Sciatic nerve (tissue), 2 donors: ENCODE measurements around the gene RGS3. TPM values are rescaled to one million over a fixed set of nuclear protein-coding genes. Genes with fewer than 3 reads are reported as not detected.

ENCODE experiments used
- ATAC-seq: fragments of 200-7000 bp; cut with Tn5 transposase; one replicate; pipeline ENCODE4 v1.9.1; 2020; ENCODE audit warnings: mild to moderate bottlenecking, moderate library complexity
- DNase-seq: peaks from one replicate; pipeline ENCODE4 v3.0.0-alpha.2; 2020; ENCODE audit warnings: low spot score
- intact Hi-C: fragments of 100-400 bp; cut with DNase I; formaldehyde crosslinking; loops from one replicate; pipeline ENCODE4 v1.14.2; 2022
- total RNA-seq: library from RNA; stranded (reverse); fragmentation: NEBNext Ultra II Directional; extraction: Animal tissue kit (Norgen Biotek cat#: 25700); gene quantifications from one replicate; pipeline ENCODE4 v1.2.1, GENCODE V29; 2021
- donor health status: DM: no; HTN: no; CAD: no.
- donor health status: DM: no; HTN: no; CAD: no.

RGS3 gene
- total RNA-seq, 1 donor from 2014 or later = 43.1 TPM

DNA sequence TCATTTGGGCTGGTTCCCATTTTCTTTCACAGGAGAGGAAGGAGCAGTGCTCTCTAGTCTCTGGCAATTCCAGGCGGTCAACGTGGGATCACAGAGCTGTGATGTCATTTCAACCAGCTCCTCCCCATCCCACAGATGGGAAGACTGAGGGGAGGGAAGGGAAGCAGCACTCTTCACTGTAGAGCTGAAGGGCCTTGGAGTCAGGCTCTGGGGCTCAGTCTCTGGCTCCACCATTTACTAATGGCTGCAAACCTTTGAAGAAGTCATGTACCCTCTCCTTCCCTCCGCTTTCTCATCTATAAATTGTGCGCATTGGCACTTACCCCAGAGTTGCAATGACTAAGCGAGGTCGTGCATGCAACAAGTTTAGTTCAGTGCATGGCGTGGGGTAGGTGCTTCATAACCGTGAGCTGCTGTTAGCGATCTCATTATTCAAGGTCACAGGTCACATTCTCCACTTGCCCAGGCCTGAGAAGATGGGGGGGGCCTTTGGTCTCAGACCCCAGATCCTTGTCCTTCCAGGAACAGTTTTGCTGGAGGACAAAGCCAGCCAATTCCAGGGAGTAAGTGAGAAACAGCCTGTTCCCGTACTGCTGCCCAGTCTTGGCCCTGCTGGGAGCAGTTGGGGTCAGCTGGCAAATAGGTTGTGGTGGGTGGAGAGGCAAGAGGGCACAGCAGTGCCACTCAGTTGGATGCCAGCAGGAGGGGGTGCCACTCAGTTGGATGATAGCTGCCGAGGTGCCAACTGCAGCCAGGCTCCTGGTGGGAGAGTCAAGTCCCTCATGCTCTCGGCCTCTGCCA is 136.7 kb downstream of the RGS3 start:
- no peak for DNase-seq
- peak; percentile 43 for ATAC-seq
- intact Hi-C loops = no loop called here

DNA sequence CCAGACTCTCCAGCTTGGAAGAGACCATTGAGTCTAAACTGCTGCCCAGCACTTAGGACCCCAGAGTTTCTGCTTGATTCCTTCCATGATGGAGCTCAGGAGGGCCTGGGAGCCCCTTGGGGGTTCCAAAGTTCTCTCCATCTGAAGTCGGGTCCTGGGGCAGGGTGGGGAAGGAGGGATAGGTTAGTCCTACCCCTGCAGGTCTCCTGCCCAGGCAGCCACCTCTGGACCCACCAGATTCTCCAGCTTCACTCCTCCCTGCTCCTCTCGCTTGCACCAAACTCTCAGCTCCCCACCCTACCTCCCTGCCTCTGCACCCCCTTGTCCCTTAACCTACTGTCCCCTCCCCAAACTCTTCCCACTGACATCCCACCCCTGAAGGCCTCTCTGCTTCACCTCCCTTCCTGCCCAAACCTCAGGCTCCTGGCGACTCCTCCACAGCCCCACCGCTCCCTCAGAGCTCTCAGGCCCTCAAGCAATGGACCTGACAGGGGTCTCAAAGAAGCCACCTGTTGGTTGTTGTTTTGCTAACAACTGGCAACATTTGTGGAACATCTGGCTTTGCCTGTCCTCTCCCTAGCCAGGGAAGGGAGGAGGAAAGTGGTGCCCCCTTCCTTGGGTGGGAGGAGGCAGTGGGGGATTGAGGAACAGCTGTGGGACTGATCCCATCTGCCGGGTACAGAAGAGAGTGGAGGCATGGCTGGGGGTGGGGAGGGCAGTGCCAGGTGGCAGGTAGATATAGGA is 137.5 kb downstream of the RGS3 start:
- DNase-seq (no peak), ATAC-seq (no peak)
- intact Hi-C loops = no loop called here

DNA sequence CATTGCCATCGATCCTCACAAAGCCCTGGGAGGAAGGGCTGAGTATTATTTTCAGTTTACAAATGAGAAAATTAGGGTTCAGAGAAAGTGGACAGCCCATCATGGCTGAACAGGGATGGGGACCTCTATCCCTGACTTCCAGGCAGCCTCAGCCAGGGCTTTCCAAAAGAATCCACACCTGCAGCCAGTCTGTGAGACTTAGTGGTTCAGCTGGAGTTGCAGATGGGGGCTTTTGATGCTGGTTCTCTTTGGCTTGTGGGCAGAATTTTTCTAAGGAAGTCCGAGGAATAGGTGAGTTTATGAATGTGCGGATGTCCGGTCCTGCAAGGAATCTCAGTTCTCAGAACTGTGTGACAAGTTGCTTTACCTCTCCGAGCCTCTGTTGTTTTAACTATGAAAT is 138.1 kb downstream of the RGS3 start:
- intact Hi-C loops = no loop called here
- ATAC-seq = no peak
- no peak for DNase-seq

DNA sequence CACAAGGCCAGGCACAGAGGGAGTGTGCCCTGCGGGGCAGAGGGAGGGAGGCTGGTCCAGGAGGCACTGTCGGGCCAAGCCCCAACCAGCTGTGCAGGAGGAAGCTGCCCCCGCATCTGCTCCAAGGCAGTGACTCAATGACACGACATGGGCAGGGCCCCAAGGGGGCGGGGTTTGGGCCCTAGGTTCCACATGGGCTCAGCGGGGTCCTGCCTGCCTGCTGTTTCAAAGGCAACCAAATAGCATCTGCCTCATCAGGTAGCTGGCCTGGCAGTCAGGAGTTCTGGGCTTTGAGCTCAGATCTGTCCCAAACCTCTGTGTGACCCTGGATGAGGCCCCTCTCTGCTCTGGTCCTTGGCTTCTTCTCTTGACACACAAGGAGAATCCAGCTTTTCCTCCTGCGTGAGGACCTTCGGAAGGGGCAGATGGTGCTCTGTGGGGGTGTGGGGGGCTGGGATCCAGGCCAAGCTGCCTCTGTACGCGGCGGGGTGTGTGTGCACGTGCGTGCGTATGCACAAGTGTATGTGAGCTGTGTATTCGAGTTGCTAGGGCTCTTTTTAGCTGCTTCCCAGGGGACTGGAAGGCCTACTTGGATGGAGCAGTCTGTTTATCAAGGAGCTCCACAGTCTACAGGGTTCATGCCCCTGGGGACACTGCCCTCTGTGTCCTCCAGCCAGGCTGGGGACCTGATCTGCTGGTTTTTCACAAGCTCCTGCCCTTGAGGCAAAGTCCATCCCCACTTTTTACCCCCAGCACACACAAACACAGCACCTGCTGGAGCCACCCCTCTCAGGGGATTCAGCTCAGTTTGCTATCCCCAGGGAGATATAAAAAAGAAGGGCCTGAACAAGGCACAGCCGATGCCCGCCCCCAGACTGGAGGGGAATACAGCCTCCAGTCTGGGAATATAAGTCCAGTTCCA is 138.9 kb downstream of the RGS3 start:
- ATAC-seq = peak; percentile 75
- DNase-seq = peak; percentile 84

GRCh38 chr9:113603048-113603375 is 139.5 kb downstream of the RGS3 start:
- DNase-seq = no peak
- intact Hi-C loops = no loop called here
- no peak for ATAC-seq

More for the DNA sequence above, 138.9 kb downstream of the RGS3 start:
- intact Hi-C loops = no loop called here

- intact Hi-C loops = no loop called here
- DNase-seq = no peak
- ATAC-seq = no peak
These were observed 140.2 kb downstream of the RGS3 start for GRCh38 chr9:113603773-113604172.

- DNase-seq (no peak), ATAC-seq (no peak)
- intact Hi-C loops = no loop called here
These were observed 140.9 kb downstream of the RGS3 start for GRCh38 chr9:113604393-113604792.

DNA sequence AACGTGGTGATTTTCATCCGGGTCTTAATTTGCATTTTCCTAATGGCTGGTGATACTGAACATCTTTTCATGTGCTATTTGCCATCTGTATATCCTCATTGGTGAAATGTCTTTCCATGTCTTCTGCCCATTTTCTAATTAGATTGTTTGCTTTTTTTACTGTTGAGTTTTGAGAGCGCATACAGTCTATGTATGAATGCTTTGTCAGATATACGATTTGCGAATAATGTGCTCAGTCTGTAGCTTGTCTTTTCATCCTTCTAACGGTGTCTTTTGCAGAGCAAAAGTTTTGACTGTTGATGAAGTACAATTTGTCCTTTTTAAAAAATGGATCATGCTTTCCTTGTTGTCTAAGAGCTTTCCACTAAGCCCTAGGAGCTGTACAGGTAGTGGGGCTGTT is 143.0 kb downstream of the RGS3 start:
- intact Hi-C loops = no loop called here
- DNase-seq = no peak
- no peak for ATAC-seq

GRCh38 chr9:113608082-113608685 is 144.7 kb downstream of the RGS3 start:
- DNase-seq (no peak), ATAC-seq (no peak)
- intact Hi-C loops = no loop called here

DNA sequence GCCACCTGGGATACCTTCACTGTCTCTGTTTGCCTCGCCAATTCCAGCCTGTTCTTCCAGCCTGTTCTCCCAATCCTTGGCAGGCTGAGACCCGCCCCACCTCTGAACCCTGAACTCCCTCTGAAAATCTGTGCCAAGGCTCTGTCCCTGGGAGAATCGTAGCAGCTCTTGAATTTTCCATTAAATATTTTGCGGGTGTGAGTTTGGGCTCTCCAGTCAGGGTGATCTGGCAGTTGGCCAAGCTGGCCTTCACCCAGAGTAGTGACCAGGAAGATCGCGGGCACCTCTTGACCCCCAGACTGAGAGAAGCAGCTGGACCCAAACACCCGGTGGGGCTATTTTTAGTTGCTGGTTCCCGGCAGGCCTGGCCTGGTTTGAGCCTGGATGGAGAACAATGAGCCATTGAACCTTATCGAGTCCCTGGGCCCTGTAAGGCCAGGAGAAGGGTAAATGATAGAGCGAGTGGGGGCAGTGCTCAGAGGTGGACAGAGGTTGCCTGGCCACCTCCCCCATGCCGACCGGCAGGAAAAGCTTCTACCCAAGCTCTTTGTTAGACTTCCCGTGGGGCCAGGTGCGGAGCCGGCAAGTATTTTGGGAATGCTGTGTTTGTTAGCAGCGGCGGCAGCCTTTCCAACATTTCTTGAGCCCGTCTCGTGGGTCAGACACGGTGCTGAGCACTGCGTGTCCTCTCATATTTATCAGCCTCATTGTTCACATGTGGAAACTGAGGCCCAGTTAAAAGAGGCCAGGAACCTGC is 146.2 kb downstream of the RGS3 start:
- DNase-seq (peak; percentile 93), ATAC-seq (peak; percentile 94)
- intact Hi-C loops = no loop called here

DNA sequence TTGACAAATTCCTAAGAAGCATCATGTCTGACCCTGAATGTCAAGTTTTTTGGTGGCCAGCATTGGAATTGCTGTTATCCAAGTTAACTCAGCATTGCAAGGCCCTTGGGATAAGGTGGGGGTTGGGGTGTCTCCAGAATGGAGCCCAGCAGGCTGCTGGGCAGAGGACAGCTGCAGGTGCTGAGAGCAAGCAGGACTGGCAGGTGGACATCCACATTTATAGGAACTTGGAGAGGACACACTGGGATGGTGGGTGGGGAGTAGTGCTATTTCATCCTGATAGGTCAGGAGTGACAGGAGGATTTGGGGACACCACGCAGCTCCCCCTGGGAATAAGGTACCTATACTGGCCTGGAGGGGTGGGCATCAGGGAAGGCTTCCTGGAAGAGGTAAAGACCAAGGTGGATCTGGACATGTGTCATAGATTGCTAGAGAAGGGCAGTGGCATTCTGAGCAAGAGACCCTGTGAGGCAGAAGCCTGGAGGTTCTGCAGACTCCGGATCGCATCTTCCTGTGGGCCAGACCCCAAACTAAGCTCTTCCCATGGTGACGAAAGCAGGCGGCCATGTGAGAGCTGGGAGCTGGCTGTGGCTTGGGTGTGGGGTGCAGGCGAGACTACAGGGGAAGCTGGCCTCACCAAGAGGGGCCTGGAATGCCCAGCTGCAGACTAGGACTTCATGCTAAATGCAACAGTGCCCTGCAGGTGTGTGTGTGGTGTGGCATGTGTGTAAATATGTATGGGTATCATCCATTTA is 148.1 kb downstream of the RGS3 start:
- no peak for ATAC-seq
- intact Hi-C loops = no loop called here
- no peak for DNase-seq

GRCh38 chr9:113612216-113612747 is 148.8 kb downstream of the RGS3 start:
- intact Hi-C loops = no loop called here
- no peak for ATAC-seq
- DNase-seq = no peak

DNA sequence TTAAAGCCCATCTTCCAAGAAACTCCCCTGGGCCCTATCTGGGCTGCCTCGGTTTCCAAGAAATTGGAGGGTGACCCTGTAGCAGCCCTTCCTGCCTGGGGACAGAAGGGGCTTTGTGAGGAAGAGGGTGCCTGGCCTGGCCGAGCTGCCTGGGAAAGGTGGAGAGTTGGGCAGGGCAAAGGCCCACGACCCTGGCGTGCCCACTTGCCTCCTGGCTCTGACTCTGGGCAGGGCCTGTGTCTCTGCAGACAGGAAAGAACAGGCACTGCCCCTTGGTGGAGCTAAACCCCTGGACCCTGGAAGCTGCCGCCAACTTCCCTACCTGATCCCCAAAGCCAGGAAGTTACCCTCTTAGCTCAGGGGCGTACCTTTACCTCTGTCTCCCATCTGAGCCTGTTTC is 149.3 kb downstream of the RGS3 start:
- intact Hi-C loops = no loop called here
- ATAC-seq = no peak
- DNase-seq = no peak

GRCh38 chr9:113613815-113614413 is 150.4 kb downstream of the RGS3 start:
- DNase-seq = no peak
- intact Hi-C loops = no loop called here
- no peak for ATAC-seq

GRCh38 chr9:113614843-113615648 is 151.5 kb downstream of the RGS3 start:
- peak; percentile 82 for ATAC-seq
- intact Hi-C loops = no loop called here
- peak; percentile 86 for DNase-seq

DNA sequence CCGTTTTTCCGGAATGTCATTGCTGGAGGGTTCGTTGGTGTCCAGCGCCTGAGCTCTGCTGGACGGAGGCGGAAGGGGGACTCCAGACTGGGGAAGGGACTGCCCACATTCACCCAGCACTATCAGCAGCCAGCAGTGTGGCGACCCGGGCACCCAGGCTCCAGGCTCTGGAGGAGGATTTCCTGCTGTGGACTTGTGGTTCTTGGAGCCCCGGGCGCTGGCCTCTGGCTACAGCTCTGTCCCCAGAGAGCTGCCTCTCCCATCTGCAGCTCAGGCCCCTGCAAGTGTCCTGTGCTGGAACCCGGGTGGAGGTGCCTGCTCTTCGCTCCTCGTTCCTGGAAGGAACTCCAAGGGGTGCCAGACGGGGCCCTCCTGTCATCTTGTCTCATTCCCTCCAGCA is 152.6 kb downstream of the RGS3 start:
- intact Hi-C loops = no loop called here
- no peak for DNase-seq
- no peak for ATAC-seq
